ENCODE results near the gene EFL1. TPM values are rescaled to one million over a fixed set of nuclear protein-coding genes. Genes with fewer than 3 reads are reported as not detected.
"Not testable (repeated sequence)": the region's sequence is repeated elsewhere in the genome, so short reads cannot be mapped to it uniquely, and the experiment has no call there.

EFL1 gene
- polyA plus RNA-seq, 3 donors: 18.6 to 23.9 (median 22.9) TPM

- not testable (repeated sequence) for DNase-seq
Measured at GRCh38 chr15:82284381-82284780, 21.8 kb upstream of the EFL1 start.

GRCh38 chr15:82282386-82282785, 19.9 kb upstream of the EFL1 start:
- DNase-seq: not testable (repeated sequence)

DNA sequence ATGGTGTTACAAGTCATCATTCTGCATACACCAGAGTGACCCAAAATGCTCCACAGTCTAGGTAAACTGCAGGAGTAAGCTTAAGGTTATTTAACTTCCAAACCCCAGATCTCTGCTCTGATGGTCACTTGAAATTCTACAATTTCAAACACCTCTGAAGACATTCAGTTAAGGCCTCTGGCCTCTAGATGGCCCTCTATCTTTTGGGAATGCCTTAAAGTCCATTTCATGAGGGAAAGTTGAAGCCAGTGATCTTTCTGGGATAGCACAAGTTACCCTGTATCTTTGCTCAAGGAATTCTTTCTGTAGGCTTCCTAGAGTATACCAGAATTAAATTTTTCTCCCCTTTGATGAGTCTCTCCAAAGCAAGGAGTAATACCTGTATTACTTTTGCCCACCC, 18.7 kb upstream of the EFL1 start:
- DNase-seq: not testable (repeated sequence)

GRCh38 chr15:82275410-82275809, 12.9 kb upstream of the EFL1 start:
- DNase-seq: no peak

GRCh38 chr15:82272154-82272553, 9.6 kb upstream of the EFL1 start:
- no peak for DNase-seq

GRCh38 chr15:82268454-82268853, 5.9 kb upstream of the EFL1 start:
- DNase-seq: not testable (repeated sequence)

GRCh38 chr15:82267137-82267536, 4.6 kb upstream of the EFL1 start:
- not testable (repeated sequence) for DNase-seq

- no peak for DNase-seq
Measured at GRCh38 chr15:82263350-82263749, 816 bp upstream of the EFL1 start.

- peak; percentile 26 for DNase-seq
Measured at GRCh38 chr15:82261566-82262421, 740 bp downstream of the EFL1 start.

GRCh38 chr15:82248261-82248660, 14.3 kb downstream of the EFL1 start:
- not testable (repeated sequence) for DNase-seq

DNA sequence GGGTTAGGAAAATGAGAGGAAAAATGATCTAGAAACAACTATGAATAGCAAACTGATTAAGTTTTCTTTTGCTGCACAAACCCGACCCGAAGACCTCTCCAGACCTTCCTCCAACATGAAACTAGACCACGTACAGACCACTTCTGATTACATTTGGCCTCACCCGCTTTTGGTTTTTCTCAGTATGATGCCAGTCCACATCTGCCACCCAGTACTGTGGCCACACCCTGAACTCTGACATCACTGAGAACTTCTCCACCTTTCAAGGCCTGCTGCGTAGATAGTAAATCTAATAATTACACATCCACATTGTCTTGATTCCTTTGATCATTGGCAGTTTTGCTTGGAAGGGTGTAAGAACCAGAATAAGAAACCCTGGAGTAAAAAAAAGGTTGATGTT, 16.6 kb downstream of the EFL1 start:
- not testable (repeated sequence) for DNase-seq

- not testable (repeated sequence) for DNase-seq
Measured at GRCh38 chr15:82243644-82244043, 18.9 kb downstream of the EFL1 start.

DNA sequence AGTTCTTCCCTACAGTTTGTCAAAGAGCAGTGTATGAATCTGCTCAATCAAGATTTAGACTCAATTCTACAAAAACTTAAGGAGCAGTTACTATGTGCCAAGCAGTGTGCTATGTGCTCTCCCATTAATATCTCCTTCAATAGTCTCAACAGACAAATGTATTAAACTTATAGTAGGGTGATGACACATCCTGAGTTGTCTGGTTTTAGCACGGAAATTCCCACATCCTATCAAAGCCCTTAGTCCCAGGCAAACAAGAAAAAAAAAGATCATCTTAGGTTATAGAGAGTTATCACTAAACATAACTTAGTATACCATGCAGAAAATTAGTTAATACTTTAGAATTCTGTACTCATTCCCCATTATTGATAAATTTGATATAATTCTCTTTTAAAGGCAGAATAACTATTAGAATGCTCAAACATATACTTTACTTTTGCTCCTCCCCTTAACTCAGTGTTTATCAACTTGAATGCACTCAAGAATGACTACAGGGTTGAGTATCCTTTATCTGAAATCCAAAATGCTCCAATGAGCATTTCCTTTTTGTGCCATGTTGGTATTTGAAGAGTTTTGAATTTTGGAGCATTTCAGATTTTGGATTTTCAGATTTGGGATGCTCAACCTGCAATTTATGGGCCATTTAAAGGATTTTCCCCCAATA, 20.6 kb downstream of the EFL1 start:
- not testable (repeated sequence) for DNase-seq

- DNase-seq: no peak
Measured at GRCh38 chr15:82239685-82240391, 22.7 kb downstream of the EFL1 start.

- DNase-seq: not testable (repeated sequence)
Measured at GRCh38 chr15:82237944-82238534, 24.5 kb downstream of the EFL1 start.

- no peak for DNase-seq
Measured at GRCh38 chr15:82231842-82232241, 30.7 kb downstream of the EFL1 start.

DNA sequence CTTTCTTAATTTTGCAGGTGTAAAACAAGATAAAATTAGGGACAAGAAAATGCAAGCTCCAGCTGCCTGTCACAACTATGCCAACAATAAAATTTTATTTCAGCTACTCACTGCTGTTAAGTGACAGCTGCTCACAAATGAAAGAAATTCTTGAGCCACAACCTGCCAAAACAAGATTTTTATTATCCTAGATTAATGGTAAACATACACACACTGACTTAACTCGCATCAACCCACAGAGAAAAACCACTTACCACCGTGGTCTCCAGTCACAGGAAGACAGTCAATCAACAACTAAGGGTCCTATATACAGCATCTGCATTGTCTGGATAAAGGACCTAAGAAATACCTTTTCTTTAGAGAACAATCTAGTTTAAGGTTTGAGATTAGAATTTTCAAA, 31.3 kb downstream of the EFL1 start:
- DNase-seq: no peak

- DNase-seq: no peak
Measured at GRCh38 chr15:82228750-82229149, 33.8 kb downstream of the EFL1 start.

DNA sequence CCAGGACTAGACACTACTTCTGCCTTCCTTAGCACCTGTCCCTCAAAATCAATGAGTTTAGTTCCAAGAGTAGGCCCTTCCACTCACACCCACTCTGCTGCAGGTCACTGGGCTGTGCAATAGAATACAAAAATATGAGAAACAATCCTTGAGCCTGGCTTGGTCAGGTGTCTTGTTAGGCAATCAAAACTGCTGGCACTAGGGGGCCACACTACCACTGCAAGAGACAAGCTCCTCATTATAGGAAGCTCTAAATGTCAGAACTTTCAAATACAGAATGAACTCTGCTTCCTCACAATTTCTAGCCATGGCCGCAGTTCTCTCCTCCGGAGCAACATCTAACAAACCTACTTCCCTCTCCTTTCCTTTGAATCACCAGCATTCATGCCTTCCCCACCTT, 41.0 kb downstream of the EFL1 start:
- peak; percentile 2 for DNase-seq

DNA sequence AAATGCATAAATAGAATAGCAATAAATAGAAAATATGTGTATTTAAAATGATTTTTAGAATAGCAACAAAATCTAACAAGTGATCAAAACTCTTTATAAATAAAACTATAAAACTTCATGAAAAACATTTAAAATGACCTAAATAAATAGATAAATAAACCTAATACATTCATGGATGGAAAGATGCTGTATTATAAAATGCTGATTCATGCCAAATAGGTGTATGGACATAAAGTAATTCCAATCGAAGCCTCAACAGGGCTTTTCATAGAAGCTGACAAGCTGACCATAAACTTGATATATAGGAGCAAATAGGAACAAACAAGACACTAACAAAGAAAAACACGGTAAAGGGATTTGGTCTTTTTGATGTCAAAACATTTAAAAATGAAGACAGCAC, 46.4 kb downstream of the EFL1 start:
- not testable (repeated sequence) for DNase-seq

DNA sequence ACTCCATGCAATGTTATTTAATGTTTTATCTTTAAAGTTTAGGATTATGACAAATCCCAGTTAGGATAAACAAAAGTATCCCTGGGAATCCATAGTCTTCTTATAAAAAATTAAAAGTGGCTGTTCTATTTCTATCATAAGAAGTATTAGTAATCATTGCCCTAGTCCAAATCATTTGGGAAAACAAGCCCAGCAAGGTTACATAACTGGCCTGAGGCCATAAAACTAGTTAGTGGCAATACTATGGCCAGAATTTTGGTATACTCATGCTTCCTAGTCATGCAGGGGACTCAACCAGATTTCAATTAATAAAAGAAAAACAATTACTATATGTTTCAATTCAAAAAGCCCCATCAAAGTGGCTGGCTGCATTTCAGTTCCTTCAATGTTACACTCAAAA, 50.3 kb downstream of the EFL1 start:
- DNase-seq: not testable (repeated sequence)

GRCh38 chr15:82210066-82210597, 52.4 kb downstream of the EFL1 start:
- DNase-seq: not testable (repeated sequence)
